NCI-H345 treated with DMSO at 0.1 percent for 48 hours (cell line): ENCODE data around the gene IFNAR1.
"Not testable (repeated sequence)": the region's sequence is repeated elsewhere in the genome, so short reads cannot be mapped to it uniquely, and the experiment has no call there.

Source experiments
- DNase-seq: peaks from one replicate; lab custom pipeline; 2025; ENCODE audit not compliant: unreplicated experiment; lab: John Stamatoyannopoulos, UW

Gene IFNAR1

DNA sequence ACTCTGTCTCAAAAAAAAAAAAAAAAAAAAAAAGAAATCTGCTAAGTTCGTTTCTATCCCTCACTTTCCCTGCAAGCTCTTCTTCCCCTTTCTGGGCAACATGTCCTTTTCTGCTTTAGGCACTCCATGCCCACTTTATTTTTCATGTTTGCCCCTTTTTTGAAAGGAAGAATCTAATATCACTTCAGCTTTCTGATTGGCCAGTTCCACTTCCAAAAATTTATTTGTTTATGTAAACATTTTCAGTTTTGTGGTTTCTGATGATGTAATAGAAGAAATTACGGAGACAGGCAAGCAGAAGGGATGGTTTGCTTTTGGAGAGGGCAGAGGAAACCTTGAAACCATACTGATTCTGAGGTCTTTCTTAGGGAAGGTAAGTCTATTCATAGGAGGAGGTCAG lies 15.1 kb downstream of the IFNAR1 start:
- no peak for DNase-seq

GRCh38 chr21:33345751-33346238 lies 21.0 kb downstream of the IFNAR1 start:
- no peak for DNase-seq

DNA sequence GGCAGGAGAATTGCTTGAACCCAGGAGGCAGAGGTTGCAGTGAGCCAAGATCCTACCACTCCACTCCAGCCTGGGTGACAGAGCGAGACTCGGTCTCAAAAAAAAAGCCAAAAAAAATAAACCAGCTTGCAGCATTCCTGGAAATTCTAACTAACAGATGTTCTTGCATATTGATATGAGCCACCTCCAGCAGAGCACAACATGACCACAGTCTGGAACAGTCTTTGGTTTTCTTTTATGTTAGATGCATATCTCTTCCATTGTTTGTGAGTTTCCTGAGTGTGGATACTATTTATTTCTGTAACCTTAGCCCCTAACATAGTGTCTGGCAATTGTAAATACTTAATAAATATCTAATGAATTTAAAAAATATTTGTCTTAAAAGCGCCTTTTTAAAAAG lies 23.9 kb downstream of the IFNAR1 start:
- DNase-seq: no peak

- DNase-seq: no peak
Measured at GRCh38 chr21:33350676-33351075, 25.9 kb downstream of the IFNAR1 start.

DNA sequence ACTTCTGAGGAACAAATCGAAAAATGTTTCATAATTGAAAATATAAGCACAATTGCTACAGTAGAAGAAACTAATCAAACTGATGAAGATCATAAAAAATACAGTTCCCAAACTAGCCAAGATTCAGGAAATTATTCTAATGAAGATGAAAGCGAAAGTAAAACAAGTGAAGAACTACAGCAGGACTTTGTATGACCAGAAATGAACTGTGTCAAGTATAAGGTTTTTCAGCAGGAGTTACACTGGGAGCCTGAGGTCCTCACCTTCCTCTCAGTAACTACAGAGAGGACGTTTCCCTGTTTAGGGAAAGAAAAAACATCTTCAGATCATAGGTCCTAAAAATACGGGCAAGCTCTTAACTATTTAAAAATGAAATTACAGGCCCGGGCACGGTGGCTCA lies 30.6 kb downstream of the IFNAR1 start:
- DNase-seq: no peak

- no peak for DNase-seq
Measured at GRCh38 chr21:33355996-33356395, 31.2 kb downstream of the IFNAR1 start.

- no peak for DNase-seq
Measured at GRCh38 chr21:33357177-33357576, 32.4 kb downstream of the IFNAR1 start.

- DNase-seq: no peak
Measured at GRCh38 chr21:33359446-33359845, 34.7 kb downstream of the IFNAR1 start.

- no peak for DNase-seq
Measured at GRCh38 chr21:33360281-33360680, 35.5 kb downstream of the IFNAR1 start.

DNA sequence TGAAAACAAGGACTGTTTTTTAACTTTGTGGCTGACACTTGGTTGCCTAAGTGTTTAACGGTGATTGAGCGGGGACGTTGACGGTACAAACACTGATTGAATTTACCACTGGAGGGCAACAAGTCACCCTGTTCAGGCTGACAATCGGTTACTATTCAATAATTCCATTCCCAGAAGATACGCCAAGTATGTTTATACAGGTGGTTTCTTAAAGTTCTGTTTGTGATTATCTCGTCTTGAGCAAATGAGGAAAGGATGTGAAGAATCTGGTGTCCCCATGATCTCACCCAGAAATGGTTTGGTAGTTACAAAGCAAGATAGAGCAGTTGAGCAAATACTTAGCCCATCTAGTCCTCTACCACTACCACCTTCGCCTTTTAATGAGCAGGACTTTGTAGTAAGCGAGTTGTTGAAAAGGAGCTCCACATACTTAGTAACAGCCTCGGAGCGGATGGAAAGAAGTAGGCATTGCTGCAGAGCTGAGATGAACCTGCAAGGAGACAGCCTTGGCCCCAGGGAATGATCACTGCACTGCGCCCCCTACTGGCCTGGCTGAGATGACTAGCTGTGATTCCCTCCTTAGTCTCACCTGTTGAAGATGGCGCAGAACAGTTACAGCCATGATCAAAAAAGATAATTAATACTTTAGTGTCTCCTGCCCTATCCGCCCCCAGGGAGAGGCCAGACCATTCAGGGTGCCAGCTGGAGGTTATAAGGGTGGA lies 36.3 kb downstream of the IFNAR1 start:
- DNase-seq: peak; percentile 82

DNA sequence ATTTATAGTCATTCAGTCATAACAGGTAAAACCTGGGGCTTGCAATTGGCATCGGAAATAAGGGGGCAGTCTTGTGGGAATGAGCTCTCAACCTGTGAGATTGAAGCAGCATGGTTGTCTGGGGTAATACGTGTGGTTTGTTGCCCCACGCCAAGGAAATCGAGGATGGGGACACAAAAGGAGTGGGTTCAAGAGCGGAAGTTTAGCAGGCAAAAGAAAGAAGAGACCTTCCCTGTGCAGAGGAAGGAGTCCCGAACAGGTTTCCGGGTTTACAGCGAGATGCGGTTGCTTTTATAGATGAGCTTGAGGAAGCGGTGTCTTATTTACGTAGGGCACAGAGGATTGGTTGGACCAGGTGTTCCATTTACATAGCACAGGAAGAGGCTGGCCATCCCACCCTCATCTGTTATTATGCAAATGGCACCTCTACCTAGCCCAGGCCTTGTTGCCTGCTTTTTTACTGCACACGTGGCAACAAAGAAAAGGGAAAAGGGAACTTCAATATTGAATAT lies 37.3 kb downstream of the IFNAR1 start:
- DNase-seq: no peak

DNA sequence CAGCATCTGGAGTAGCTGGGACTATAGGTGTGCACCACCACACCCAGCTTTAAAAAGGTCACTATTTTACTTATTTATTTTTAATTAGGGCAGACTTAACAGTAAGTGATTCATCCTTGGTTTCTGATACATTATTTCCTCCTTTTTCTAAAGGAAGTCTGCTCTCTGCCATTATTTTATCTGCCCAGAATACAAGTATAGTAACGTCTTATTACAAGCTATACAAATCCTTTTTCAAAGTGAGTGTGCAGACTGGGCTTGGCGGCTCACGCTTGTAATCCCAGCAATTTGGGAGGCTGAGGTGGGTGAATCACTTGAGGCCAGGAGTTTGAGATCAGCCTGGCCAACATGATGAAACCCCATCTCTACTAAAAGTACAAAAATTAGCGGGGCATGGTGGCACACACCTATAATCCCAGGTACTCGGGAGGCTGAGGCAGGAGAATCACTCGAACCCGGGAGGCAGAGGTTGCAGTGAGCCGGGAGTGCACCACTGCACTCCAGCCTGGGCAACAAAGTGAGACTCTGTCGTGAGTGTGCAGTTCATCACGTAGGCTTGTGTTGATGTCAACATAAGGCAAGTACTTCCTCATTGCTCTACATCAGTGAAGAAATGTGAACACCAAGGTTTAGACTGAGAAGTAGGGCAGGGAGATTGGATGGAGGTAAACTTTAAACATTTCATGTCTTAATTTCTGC lies 39.3 kb downstream of the IFNAR1 start:
- not testable (repeated sequence) for DNase-seq

DNA sequence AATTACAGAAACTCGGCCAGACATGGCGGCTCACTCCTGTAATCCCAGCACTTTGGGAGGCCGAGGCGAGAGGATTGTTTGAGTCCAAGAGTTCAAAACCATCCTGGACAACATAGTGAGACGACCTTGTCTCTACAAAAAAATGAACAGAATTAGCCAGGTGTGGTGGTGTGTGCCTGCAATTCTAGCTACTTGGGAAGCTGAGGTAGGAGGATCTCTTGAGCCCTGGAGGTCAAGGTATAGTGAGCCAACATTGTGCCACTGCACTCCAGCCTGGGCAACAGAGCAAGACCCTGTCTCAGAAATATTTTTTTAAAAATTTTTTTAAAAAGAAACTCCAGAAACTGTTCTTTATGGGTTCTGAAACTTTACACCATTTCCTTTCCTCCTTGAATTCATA lies 40.1 kb downstream of the IFNAR1 start:
- DNase-seq: no peak

DNA sequence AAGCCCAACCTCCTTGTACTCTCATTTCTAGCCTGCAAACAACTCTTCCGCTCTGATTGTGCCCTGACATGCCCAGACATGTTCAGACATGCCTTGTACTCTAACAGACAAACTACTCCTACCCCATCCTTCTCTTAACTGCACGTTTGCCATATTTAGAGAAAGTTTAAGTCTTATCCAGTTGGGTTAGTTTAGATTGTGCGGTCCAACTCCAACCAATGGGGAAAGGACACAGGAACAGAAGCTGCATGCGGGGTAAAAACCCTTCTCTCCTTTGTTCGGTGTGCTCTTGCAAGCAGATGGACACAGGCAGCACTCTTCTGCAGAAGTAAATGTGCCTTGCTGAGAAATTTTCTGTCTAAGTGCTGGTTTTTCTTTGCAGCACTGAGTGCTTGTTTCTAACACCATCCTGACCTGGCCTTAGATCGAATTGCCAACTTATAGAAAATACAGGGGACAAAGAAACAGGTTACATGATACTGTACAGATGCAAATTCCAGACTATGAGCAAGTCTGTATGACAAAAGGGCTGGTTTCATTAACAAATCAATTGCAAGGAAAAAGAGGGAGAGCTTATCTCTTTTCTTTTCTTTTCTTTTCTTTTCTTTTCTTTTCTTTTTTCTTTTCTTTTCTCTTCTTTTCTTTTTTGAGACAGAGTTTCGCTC lies 42.7 kb downstream of the IFNAR1 start:
- no peak for DNase-seq

DNA sequence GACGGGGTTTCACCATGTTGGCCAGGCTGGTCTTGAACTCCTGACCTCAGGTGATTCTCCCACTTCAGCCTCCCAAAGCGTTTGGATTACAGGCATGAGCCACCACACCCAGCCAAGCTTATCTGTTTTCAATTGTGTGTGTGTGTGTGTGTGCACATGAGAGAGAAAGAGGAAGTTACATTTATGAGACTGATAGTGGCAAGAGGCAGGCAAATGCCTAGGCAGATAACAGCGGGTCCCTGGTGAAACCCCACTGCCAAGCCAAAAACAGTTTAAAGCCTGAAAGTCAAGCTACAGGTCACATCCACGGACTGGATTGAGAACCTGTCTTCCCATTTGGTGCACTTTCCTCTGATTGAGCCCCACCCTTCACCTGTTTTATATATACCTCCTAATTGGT lies 43.4 kb downstream of the IFNAR1 start:
- DNase-seq: no peak

DNA sequence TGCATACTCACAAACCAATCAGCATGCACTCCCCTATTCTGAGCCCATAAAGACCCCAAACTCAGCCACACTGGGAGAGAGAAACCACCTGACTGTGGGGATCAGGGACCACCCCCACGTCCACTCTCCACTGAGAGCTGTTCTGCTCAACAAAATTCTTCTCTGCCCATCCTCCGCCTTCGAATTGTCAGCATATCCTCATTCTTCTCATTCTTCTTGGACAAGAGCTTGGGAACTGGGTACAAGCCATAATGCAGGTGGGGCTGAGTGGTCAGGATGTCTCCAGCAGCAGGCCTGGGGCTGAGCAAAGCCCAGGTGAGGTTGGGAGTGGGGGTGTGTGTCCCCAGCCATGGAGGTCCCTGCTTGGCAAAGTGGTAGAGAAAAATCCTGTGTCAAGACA lies 43.8 kb downstream of the IFNAR1 start:
- no peak for DNase-seq

DNA sequence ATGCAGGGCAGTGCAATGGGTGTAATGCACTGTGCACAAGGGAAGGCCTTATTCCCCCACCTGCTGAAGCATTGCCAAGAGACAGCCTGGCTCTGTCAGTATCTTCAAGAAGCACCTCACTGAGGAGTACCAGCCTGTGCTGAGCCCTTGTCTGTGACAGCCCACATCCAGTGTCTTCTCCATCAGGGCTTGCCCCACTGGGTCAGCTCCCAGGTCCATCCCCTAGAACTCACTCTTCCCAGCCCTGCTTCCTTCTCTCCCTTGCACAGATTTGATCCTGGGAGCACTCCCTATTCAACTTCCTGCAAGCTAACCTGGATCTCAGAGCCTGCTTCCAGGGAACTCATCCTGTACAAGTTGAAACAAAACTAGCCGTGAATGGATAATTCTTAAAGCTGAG lies 44.8 kb downstream of the IFNAR1 start:
- no peak for DNase-seq

- DNase-seq: no peak
Measured at GRCh38 chr21:33370305-33370704, 45.5 kb downstream of the IFNAR1 start.

- DNase-seq: no peak
Measured at GRCh38 chr21:33371366-33371765, 46.6 kb downstream of the IFNAR1 start.

- DNase-seq: no peak
Measured at GRCh38 chr21:33372582-33372981, 47.8 kb downstream of the IFNAR1 start.

GRCh38 chr21:33373451-33373850 lies 48.7 kb downstream of the IFNAR1 start:
- DNase-seq: no peak

DNA sequence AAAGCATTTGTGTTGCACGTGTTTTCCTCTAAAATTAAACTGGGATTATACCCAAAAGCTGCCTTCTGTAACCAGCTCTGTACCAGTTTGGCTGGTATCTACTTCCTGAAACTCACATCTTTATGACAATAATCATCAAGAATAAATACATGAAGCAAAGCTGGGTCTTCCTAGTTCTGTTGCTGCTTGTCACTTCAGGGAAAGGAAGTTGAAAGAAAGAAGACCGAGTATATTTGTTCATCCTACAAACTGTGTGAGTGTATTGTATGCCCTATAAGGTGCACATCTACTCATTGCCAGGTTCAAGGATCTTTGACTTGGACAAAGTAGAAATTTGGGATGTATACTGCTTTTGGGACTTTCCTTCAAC lies 49.3 kb downstream of the IFNAR1 start:
- DNase-seq: no peak
